ENCODE measurements around the gene ZNF362. TPM values are rescaled to one million over a fixed set of nuclear protein-coding genes. Genes with fewer than 3 reads are reported as not detected.

ZNF362 gene
- total RNA-seq, 3 donors from 2014 or later (not counting 1 experiment from before 2014, with no cell fraction given): 34.7 to 39.1 (median 38.3) TPM

DNA sequence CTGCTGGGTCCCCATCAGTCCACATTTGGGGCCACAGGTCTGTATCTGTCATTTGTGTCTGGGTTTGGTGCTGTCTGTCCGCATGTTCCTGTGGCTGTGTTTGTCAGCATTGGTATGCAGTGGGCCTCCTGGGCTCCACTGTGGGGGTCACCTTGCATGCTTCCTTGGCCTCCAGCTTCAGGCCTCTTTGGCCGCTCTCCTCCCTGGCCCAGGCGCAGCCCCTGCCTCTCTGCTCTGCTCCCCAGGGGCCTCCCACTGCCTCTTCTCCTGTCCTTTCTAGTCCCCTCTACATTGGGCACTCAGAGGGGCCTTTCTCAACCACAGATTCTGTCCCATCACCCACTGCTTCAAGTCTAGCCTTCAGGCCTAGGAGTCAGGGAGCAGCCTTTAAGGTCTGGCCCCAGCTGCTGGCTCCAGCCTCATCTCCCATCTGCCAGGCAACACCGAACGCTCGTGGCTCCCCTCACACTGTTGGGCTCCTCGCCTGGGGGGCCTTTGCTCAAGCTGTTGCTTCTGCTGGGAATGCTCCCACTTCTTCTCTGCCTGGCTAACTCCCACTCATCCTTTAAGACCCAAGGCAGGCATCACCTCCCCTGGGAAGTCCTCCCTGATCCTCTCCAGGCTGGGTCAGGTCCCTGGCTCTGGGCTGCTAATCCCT is 14.6 kb downstream of the ZNF362 start:
- H3K27ac ChIP-seq (ENCODE audit: low read length): no peak overlapping the region
- peaks cover 65 to 67% of the 10 kb centered on the region in 2 donors for H3K4me1 Mint-ChIP-seq
- DNase-seq: no peak
- H3K4me1 ChIP-seq (ENCODE audit: control insufficient read depth, insufficient read depth, low read length): peaks cover 44% of the 10 kb centered on the region
- H3K9me3 Mint-ChIP-seq: no peaks in the 10 kb centered on the region
- no peak overlapping the region for H3K4me3 ChIP-seq (ENCODE audit: low read length)
- H3K27me3 ChIP-seq (ENCODE audit: control insufficient read depth, insufficient read depth, low read length): no peaks in the 10 kb centered on the region
- H3K27ac Mint-ChIP-seq: peak overlapping the region; percentile 94 to 98
- H3K9me3 ChIP-seq (ENCODE audit: control insufficient read depth, insufficient read depth, low read length): no peaks in the 10 kb centered on the region
- no peaks in the 10 kb centered on the region for H3K27me3 Mint-ChIP-seq (ENCODE audit: low read depth in 2 of 2)
- 96% methylated on average over 7 of the region's 7 CpGs for WGBS (ENCODE audit: insufficient coverage)
- no peaks in the 10 kb centered on the region for H3K36me3 ChIP-seq (ENCODE audit: control insufficient read depth, insufficient read depth, low read length)
- intact Hi-C loops (cut with micrococcal nuclease): no loop called here
- no peak for ATAC-seq
- TF ChIP-seq, protein P1, sequence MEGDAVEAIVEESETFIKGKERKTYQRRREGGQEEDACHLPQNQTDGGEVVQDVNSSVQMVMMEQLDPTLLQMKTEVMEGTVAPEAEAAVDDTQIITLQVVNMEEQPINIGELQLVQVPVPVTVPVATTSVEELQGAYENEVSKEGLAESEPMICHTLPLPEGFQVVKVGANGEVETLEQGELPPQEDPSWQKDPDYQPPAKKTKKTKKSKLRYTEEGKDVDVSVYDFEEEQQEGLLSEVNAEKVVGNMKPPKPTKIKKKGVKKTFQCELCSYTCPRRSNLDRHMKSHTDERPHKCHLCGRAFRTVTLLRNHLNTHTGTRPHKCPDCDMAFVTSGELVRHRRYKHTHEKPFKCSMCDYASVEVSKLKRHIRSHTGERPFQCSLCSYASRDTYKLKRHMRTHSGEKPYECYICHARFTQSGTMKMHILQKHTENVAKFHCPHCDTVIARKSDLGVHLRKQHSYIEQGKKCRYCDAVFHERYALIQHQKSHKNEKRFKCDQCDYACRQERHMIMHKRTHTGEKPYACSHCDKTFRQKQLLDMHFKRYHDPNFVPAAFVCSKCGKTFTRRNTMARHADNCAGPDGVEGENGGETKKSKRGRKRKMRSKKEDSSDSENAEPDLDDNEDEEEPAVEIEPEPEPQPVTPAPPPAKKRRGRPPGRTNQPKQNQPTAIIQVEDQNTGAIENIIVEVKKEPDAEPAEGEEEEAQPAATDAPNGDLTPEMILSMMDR (IDR thresholded peaks at IDR 0.05): no peak
- H3K4me3 Mint-ChIP-seq: no peak overlapping the region
- H3K36me3 Mint-ChIP-seq: no peaks in the 10 kb centered on the region

DNA sequence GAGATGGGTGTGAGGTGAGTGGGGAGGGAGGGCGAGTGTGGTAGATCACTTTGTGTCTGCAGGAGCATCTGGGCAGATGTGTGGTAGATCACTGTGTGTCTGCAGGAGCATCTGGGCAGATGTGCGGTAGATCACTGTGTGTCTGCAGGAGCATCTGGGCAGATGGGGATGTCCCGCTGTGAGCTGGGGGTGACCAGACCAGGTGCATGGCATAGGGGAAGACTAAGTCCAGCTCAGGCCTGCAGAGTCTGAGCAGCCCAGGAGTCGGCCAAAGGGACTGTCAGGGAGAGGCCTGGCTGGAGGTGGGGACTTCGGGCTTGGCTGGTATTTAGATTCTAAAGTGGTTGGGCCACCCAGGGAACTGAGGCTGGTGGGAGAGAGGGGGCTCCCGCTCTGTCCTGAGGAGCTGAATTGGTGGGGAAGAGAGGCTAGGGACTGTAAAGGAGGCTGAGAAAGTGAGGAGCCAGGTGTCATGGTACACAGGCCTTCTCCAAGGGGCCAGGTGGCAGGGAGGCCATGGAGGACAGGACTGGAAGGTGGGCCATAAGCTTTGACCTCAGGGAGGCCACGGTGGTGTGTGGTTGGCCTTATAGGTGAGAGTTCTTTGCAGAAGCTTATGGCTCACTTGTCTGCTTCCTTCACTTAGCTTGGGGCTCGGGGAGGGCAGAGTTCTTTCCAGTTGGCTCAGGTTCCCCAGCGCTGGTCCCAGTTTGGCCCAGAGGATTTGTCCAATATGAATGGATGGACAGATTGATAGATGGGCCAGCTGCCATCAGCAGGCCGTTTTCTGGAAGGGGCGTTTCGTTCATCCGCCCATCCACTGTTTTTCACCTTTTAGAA is 15.6 kb downstream of the ZNF362 start:
- no peaks in the 10 kb centered on the region for H3K9me3 Mint-ChIP-seq
- no peaks in the 10 kb centered on the region for H3K27me3 ChIP-seq (ENCODE audit: control insufficient read depth, insufficient read depth, low read length)
- DNase-seq (no peak), ATAC-seq (no peak)
- no peaks in the 10 kb centered on the region for H3K36me3 Mint-ChIP-seq
- H3K27ac ChIP-seq (ENCODE audit: low read length): peak overlapping the region; percentile 68
- H3K4me3 ChIP-seq (ENCODE audit: low read length): no peak overlapping the region
- TF ChIP-seq, protein P1 (IDR thresholded peaks at IDR 0.05): no peak
- 89% methylated on average over 13 of the region's 13 CpGs for WGBS (ENCODE audit: insufficient coverage)
- peaks cover 46% of the 10 kb centered on the region for H3K4me1 ChIP-seq (ENCODE audit: control insufficient read depth, insufficient read depth, low read length)
- peak overlapping the region; percentile 65 for H3K4me3 Mint-ChIP-seq
- peak overlapping the region; percentile 94 to 98 for H3K27ac Mint-ChIP-seq
- peaks cover 3% of the 10 kb centered on the region for H3K36me3 ChIP-seq (ENCODE audit: control insufficient read depth, insufficient read depth, low read length)
- peaks cover 62 to 65% of the 10 kb centered on the region in 2 donors for H3K4me1 Mint-ChIP-seq
- H3K27me3 Mint-ChIP-seq (ENCODE audit: low read depth in 2 of 2): no peaks in the 10 kb centered on the region
- intact Hi-C loops (cut with micrococcal nuclease): no loop called here
- no peaks in the 10 kb centered on the region for H3K9me3 ChIP-seq (ENCODE audit: control insufficient read depth, insufficient read depth, low read length)

DNA sequence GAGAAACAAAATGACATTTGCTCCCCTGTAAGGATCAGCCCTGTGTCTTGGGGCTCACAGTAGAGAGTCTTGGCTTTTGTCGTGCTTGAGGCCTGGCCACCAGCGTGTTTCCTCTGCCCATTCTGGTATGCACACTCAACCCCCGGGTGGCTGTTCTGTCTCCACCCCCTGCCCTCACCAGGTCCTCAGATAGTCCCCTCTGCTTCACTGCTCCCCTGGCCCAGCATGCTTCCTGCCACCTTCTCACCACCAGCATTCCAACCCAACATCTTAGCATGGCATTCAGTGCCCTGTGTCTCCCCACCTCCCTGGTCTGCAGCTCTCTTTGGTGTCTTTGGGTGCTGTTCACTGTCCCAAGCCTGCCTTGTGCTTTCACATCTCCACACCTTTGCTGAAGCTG is 16.2 kb downstream of the ZNF362 start:
- Mint-ChIP-seq H3K4me1 (peaks cover 60 to 66% of the 10 kb centered on the region in 2 donors), H3K4me3 (peak overlapping the region; percentile 51), H3K27me3 (ENCODE audit: low read depth in 2 of 2) (no peaks in the 10 kb centered on the region), H3K27ac (peak overlapping the region; percentile 94 to 98), H3K9me3 (no peaks in the 10 kb centered on the region), H3K36me3 (no peaks in the 10 kb centered on the region)
- peaks cover 9% of the 10 kb centered on the region for H3K36me3 ChIP-seq (ENCODE audit: control insufficient read depth, insufficient read depth, low read length)
- WGBS (ENCODE audit: insufficient coverage): 42% methylated on average over 3 of the region's 3 CpGs
- no peaks in the 10 kb centered on the region for H3K9me3 ChIP-seq (ENCODE audit: control insufficient read depth, insufficient read depth, low read length)
- ATAC-seq: peak in 1 of 3 donors; percentile 27
- no peak overlapping the region for H3K4me3 ChIP-seq (ENCODE audit: low read length)
- TF ChIP-seq, protein P1 (IDR thresholded peaks at IDR 0.05): no peak
- H3K27ac ChIP-seq (ENCODE audit: low read length): peak overlapping the region; percentile 68
- H3K27me3 ChIP-seq (ENCODE audit: control insufficient read depth, insufficient read depth, low read length): no peaks in the 10 kb centered on the region
- peaks cover 46% of the 10 kb centered on the region for H3K4me1 ChIP-seq (ENCODE audit: control insufficient read depth, insufficient read depth, low read length)
- DNase-seq: no peak
- intact Hi-C loops (cut with micrococcal nuclease): no loop called here
